Astrocyte (in vitro differentiated cells and primary cell): ENCODE measurements around the gene UBE2D2. TPM values are rescaled to one million over a fixed set of nuclear protein-coding genes. Genes with fewer than 3 reads are reported as not detected.

Experiments used
- DNase-seq: peaks from one replicate; pipeline ENCODE4 v3.0.0-alpha.2; 2010; ENCODE audit warnings: low read depth
- FAIRE-seq: peaks from 2 replicates; lab custom pipeline; 2011; peaks lifted over from hg19 to GRCh38; lab: Jason Lieb, UNC
- H2AFZ ChIP-seq: 2 replicates; pipeline ENCODE4 v1.6.0; 2012; ENCODE audit warnings: low read depth, low read length, inconsistent platforms
- H3K27ac ChIP-seq: 2 replicates; pipeline ENCODE4 v1.5.1; 2011; ENCODE audit warnings: low read depth, low read length, inconsistent platforms
- H3K27me3 ChIP-seq: 2 replicates; pipeline ENCODE4 v1.6.0; 2011; ENCODE audit warnings: low read length, inconsistent platforms; ENCODE audit not compliant: insufficient read depth
- H3K36me3 ChIP-seq: 2 replicates; pipeline ENCODE4 v1.5.1; 2011; ENCODE audit warnings: low read length, inconsistent platforms; ENCODE audit not compliant: insufficient read depth
- H3K4me1 ChIP-seq: 2 replicates; pipeline ENCODE4 v1.5.1; 2011; ENCODE audit warnings: low read length, inconsistent platforms; ENCODE audit not compliant: insufficient read depth
- H3K4me2 ChIP-seq: 2 replicates; pipeline ENCODE4 v1.6.0; 2012; ENCODE audit warnings: low read length, inconsistent platforms
- H3K4me3 ChIP-seq: 2 replicates; pipeline ENCODE4 v1.5.1; 2011; ENCODE audit warnings: low read depth, mild to moderate bottlenecking, low read length, inconsistent platforms; ENCODE audit not compliant: insufficient read depth
- H3K79me2 ChIP-seq: 2 replicates; pipeline ENCODE4 v1.6.0; 2012; ENCODE audit warnings: mild to moderate bottlenecking, low read length, inconsistent platforms; ENCODE audit not compliant: insufficient read depth
- H3K9ac ChIP-seq: 2 replicates; pipeline ENCODE4 v1.6.0; 2012; ENCODE audit warnings: mild to moderate bottlenecking, low read length, inconsistent platforms
- H3K9me3 ChIP-seq: 2 replicates; pipeline ENCODE4 v1.5.1; 2012; ENCODE audit warnings: low read depth, mild to moderate bottlenecking, low read length, inconsistent platforms; ENCODE audit not compliant: insufficient read depth
- H4K20me1 ChIP-seq: 2 replicates; pipeline ENCODE4 v1.6.0; 2012; ENCODE audit warnings: low read length, inconsistent platforms; ENCODE audit not compliant: insufficient read depth
- H3K27ac Mint-ChIP-seq: one replicate; pipeline ENCODE4 v1.8.0; 2021; ENCODE audit warnings: mild to moderate bottlenecking, mixed read lengths; ENCODE audit not compliant: unreplicated experiment
- H3K27me3 Mint-ChIP-seq: one replicate; pipeline ENCODE4 v1.8.0; 2021; ENCODE audit warnings: low read depth, mixed read lengths; ENCODE audit not compliant: unreplicated experiment
- H3K36me3 Mint-ChIP-seq: one replicate; pipeline ENCODE4 v1.8.0; 2021; ENCODE audit warnings: low read depth, mixed read lengths; ENCODE audit not compliant: unreplicated experiment
- H3K4me1 Mint-ChIP-seq: one replicate; pipeline ENCODE4 v1.8.0; 2021; ENCODE audit warnings: low read depth, mixed read lengths; ENCODE audit not compliant: unreplicated experiment
- H3K4me3 Mint-ChIP-seq: one replicate; pipeline ENCODE4 v1.8.0; 2021; ENCODE audit warnings: mild to moderate bottlenecking, moderate library complexity, mixed read lengths; ENCODE audit not compliant: unreplicated experiment
- H3K9me3 Mint-ChIP-seq: one replicate; pipeline ENCODE4 v1.8.0; 2021; ENCODE audit warnings: mild to moderate bottlenecking, mixed read lengths; ENCODE audit not compliant: unreplicated experiment
- EZH2 ChIP-seq: IDR thresholded peaks from 2 replicates; pipeline ENCODE4 v1.6.1; 2012; ENCODE audit warnings: mild to moderate bottlenecking, low read length, inconsistent platforms; ENCODE audit not compliant: insufficient read depth
- total RNA-seq: library from RNA; stranded (reverse); gene quantifications from 2 replicates; pipeline ENCODE4 v1.2.1, GENCODE V29; 2021
- TF ChIP-seq, protein P1 (sequence below): IDR thresholded peaks from 2 replicates; pipeline ENCODE4 v1.5.1; 2011; ENCODE audit warnings: low read depth, mild to moderate bottlenecking, inconsistent platforms, low read length, moderate library complexity; ENCODE audit not compliant: insufficient read depth

UBE2D2 gene
- total RNA-seq, 1 donor from 2014 or later: 169 TPM

- FAIRE-seq (no peak), DNase-seq (no peak)
- H3K9ac ChIP-seq: peak overlapping the region; percentile 88
- H3K4me1 Mint-ChIP-seq: peaks cover 42% of the 10 kb centered on the region
- peak overlapping the region; percentile 77 for H3K4me3 ChIP-seq
- H3K27ac ChIP-seq: peak overlapping the region; percentile 94
- H3K36me3 Mint-ChIP-seq: peaks cover 8% of the 10 kb centered on the region
- no peaks in the 10 kb centered on the region for H3K27me3 Mint-ChIP-seq
- no peak overlapping the region for H2AFZ ChIP-seq
- peak overlapping the region; percentile 94 for H3K27ac Mint-ChIP-seq
- no peak for TF ChIP-seq EZH2
- TF ChIP-seq, protein P1, sequence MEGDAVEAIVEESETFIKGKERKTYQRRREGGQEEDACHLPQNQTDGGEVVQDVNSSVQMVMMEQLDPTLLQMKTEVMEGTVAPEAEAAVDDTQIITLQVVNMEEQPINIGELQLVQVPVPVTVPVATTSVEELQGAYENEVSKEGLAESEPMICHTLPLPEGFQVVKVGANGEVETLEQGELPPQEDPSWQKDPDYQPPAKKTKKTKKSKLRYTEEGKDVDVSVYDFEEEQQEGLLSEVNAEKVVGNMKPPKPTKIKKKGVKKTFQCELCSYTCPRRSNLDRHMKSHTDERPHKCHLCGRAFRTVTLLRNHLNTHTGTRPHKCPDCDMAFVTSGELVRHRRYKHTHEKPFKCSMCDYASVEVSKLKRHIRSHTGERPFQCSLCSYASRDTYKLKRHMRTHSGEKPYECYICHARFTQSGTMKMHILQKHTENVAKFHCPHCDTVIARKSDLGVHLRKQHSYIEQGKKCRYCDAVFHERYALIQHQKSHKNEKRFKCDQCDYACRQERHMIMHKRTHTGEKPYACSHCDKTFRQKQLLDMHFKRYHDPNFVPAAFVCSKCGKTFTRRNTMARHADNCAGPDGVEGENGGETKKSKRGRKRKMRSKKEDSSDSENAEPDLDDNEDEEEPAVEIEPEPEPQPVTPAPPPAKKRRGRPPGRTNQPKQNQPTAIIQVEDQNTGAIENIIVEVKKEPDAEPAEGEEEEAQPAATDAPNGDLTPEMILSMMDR: no peak
- peak overlapping the region; percentile 87 for H3K4me2 ChIP-seq
- peaks cover 61% of the 10 kb centered on the region for H3K4me1 ChIP-seq
- no peaks in the 10 kb centered on the region for H3K9me3 ChIP-seq
- H3K27me3 ChIP-seq: no peaks in the 10 kb centered on the region
- peaks cover 82% of the 10 kb centered on the region for H3K79me2 ChIP-seq
- peak overlapping the region; percentile 100 for H3K4me3 Mint-ChIP-seq
- H3K36me3 ChIP-seq: no peaks in the 10 kb centered on the region
- H3K9me3 Mint-ChIP-seq: peaks cover 2% of the 10 kb centered on the region
- peaks cover 54% of the 10 kb centered on the region for H4K20me1 ChIP-seq
Measured at GRCh38 chr5:139651043-139651834, 90.1 kb downstream of the UBE2D2 start.

- Mint-ChIP-seq H3K27me3 (no peaks in the 10 kb centered on the region), H3K36me3 (peaks cover 8% of the 10 kb centered on the region), H3K9me3 (peaks cover 2% of the 10 kb centered on the region), H3K4me1 (peaks cover 40% of the 10 kb centered on the region), H3K27ac (peak overlapping the region; percentile 94), H3K4me3 (peak overlapping the region; percentile 100)
- Histone ChIP-seq H3K4me3 (peak overlapping the region; percentile 41), H3K4me1 (peaks cover 66% of the 10 kb centered on the region), H3K27ac (peak overlapping the region; percentile 94), H4K20me1 (peaks cover 59% of the 10 kb centered on the region), H3K27me3 (no peaks in the 10 kb centered on the region), H3K79me2 (peaks cover 89% of the 10 kb centered on the region), H3K9me3 (no peaks in the 10 kb centered on the region), H3K36me3 (no peaks in the 10 kb centered on the region), H3K9ac (peak overlapping the region; percentile 88), H3K4me2 (peak overlapping the region; percentile 87), H2AFZ (no peak overlapping the region)
- FAIRE-seq (peak; percentile 29), DNase-seq (peak; percentile 94)
- TF ChIP-seq EZH2: no peak
- TF ChIP-seq, protein P1: no peak
Measured at GRCh38 chr5:139651853-139652787, 91.0 kb downstream of the UBE2D2 start.
